DMS153 treated with DMSO at 0.1 percent for 48 hours (cell line): Measurements from ENCODE around the gene NCMAP.
"Not testable (repeated sequence)": the region's sequence is repeated elsewhere in the genome, so short reads cannot be mapped to it uniquely, and the experiment has no call there.

Source experiments
- DNase-seq: peaks from one replicate; lab custom pipeline; 2025; ENCODE audit not compliant: unreplicated experiment; lab: John Stamatoyannopoulos, UW

NCMAP gene

DNA sequence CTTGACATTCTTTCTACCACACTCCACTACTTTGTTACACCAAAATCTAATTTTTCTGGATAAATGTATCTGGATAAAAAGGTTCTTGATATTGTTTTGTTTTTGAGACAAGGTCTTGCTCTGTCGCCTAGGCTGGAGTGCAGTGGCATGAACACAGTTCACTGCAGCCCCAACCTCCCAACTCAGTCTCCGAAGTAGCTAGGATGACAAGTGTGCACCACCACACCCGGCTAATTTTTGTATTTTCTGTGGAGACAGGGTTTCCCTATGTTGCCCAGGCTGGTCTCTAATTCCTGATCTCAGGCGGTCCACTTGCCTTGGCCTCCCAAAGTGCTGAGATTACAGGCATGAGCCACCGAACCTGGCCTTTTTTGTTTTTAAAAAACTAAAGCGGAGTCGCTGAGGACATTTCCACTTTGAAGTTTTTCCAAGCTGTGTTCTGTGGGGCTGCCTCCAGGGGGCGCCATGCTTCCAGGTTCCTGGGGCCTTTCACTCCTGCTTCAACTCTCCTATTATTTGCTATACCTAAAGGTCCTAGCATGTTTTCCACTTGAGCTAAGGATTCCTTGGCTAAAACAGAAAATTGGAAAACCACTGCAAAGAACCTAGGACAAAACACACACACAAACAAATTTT, 14.1 kb upstream of the NCMAP start:
- DNase-seq = no peak

- DNase-seq = no peak
These were observed 11.6 kb upstream of the NCMAP start for GRCh38 chr1:24544239-24544638.

GRCh38 chr1:24545662-24546061, 10.2 kb upstream of the NCMAP start:
- no peak for DNase-seq

DNA sequence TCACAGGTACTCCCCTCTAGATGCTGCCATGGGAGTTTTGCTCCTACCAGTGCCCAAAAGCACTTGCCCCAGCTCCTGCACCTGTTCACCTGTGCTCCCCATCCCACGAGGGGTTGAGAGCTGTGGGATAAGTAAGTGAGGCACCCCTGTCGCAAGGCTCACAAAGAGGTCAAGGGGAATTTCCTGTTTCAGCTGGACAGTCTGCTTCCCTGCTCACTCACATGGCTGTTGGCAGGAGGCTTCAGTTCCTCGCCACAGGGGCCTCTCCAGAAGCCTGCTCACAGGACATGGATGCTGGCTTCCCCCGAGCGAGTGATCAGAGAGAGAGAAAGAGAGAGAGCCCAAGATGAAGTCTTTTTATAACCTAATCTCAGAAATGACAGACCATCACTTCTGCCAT, 8.7 kb upstream of the NCMAP start:
- no peak for DNase-seq

DNA sequence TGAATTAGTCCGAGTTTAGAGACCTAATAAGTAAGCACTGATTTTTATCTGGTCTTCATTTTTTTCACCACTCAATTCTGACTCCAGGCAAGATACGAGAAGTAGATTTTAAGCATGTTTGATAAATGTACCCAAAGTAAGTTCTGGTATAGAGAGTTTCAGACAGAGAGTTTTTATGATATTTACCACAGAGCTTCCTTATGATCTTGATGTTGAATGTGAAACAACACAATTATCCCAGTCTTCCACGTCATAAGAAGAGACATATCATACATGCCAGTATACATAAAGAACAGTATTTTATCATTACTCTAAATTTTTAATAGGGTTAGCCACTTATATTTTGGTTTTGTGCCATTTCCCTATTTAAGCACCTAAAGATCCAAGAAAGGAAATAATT, 7.8 kb upstream of the NCMAP start:
- no peak for DNase-seq

GRCh38 chr1:24549210-24549609, 6.7 kb upstream of the NCMAP start:
- not testable (repeated sequence) for DNase-seq

GRCh38 chr1:24551290-24551959, 4.5 kb upstream of the NCMAP start:
- DNase-seq = no peak

DNA sequence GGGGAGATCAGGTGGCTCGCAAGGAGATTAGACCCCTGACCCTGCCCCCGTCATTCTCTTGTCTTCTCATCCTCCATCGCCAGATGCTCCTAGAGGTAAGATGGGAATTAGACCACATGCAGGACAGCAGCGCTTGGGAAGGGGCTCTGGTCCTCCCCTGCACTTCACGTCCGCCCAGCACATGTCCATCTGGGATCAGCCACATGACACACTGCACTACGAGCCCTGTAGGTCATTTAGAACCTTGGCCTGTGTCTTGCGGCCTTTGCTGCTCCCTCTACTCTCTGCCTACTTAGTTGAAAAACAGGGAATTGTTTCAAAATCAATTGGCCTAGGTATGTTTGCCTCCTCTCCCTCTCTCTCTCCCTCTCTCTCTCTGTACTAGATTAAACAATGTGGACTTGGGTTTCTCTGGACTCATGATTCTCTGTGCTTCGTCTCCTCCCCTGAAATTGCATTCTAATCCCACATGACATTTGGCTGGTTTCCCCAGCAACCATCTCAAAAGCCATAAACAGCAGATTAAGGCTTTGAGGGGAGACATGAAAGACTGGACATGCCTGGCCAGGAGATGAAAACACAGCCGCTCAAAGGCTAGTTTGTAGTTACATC, 3.8 kb upstream of the NCMAP start:
- DNase-seq = no peak

GRCh38 chr1:24553931-24554330, 2.0 kb upstream of the NCMAP start:
- DNase-seq = no peak

DNA sequence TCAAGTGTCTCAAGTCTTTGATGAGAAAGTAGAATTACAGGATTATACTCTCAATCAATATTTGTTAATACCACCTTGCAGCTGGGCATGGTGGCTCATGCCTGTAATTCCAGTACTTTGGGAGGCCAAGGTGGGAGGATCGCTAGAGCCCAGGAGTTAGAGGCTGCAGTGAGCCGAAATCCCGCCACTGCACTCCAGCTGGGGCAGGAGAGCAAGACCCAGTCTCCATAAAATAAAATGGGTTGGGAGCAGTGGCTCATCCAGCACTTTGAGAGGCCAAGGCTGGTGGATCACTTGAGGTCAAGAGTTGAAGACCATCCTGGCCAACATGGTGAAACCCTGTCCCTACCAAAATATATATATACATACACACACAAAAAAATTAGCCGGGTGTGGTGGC, 1.2 kb upstream of the NCMAP start:
- DNase-seq = no peak

DNA sequence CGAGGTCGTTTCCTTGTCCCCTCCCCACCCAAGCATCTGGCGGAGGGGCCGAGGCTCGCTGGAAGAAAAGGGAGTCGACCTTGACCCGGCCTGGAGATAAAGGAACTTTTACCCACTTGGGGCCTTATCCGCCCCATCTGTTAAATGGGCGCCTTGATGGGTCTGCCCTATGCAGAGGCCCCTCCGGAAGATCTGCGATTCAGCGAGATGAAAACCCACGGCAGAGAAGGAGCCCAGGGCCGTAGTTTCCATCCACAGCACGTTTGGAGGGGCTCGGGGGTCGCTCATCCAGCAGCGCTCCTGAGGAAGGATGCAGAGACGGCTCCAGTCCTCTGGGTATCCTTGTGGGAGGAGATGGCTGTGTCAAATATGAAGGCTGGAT, 518 bp downstream of the NCMAP start:
- no peak for DNase-seq

GRCh38 chr1:24557220-24557619, 1.3 kb downstream of the NCMAP start:
- no peak for DNase-seq

DNA sequence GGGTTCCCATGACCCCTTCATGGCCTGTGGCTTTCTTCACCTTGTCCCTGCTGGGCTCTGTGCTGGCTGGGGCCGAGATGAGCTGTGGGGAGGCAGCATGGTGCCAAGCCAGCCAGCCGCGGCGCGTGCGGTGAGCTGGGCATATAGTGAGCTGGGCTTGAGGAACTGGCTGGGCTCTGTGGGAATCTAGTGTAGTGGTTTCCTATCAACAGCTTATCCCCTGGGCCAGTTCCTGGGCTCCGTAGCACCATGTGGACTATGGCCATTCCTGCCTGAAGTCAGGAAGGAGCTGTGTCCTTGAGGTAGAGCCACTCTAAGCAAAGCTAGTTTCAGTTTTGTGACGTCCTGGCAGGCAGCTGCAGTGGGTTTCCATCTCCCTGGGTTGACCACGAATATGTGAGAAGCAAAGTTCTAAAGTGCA, 1.8 kb downstream of the NCMAP start:
- no peak for DNase-seq

DNA sequence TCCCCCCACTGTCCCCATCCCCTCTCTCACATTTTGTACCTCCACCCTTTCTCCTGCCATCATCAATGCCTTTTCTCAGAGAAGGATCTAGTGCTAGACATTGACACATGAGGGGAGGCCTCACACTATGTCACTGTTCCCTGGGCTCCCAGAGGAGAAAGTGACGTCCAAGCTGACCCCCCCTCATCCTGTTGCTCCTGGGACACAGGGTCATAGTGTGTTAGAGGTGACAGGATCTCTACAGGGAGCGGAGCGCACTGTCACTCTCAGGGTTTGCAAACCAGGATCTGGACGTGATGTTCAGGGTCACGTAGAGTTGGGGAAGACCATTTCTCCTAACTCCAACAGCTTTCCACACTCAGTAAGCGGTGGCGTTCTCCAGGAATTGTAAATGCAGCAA, 2.6 kb downstream of the NCMAP start:
- DNase-seq = no peak

DNA sequence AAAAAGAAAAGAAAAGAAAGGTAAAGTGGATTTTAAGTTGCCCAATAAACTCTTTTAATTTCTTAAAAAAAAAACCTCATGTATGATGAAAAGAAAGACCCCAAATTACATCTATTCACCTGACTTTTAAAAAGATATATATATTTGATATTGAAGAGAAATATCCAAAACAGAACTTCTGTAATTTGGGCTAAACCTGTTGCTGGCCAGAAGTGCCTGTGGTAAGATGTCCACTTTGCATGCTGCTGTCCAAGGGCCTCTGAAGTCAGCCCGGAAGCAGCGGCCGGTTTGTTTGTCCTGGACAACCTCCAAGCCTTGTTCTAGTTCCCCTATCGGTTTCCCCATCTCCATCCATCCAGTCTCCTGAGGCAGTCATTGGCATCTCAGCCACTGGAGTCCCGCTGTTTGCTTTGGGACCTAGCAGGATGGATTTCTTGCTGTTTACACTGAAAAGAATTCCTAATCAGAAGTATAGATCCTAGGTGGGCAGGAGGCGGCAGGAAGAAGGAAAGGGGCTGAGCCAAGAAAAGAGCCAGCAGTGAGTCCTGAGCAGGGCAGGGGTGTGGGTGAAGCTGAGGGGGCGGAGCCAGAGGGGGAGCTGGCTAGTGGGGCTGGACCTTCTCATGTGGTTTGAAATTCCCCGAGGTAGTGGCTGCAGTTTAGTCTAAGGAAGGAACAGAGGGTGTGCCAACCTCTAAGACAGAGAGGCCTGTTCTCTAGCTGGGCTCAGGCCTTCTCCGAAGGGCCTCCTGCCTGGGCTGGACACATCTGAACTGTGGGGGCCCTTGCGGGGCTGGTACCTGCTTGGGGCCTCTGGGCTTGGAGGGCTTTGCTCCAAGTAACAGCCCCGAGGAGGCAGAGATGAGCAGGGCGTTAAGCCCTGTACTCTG, 3.3 kb downstream of the NCMAP start:
- no peak for DNase-seq

GRCh38 chr1:24560361-24560760, 4.5 kb downstream of the NCMAP start:
- no peak for DNase-seq

GRCh38 chr1:24562625-24563024, 6.7 kb downstream of the NCMAP start:
- DNase-seq = no peak

- DNase-seq = no peak
These were observed 8.8 kb downstream of the NCMAP start for GRCh38 chr1:24564695-24565094.

DNA sequence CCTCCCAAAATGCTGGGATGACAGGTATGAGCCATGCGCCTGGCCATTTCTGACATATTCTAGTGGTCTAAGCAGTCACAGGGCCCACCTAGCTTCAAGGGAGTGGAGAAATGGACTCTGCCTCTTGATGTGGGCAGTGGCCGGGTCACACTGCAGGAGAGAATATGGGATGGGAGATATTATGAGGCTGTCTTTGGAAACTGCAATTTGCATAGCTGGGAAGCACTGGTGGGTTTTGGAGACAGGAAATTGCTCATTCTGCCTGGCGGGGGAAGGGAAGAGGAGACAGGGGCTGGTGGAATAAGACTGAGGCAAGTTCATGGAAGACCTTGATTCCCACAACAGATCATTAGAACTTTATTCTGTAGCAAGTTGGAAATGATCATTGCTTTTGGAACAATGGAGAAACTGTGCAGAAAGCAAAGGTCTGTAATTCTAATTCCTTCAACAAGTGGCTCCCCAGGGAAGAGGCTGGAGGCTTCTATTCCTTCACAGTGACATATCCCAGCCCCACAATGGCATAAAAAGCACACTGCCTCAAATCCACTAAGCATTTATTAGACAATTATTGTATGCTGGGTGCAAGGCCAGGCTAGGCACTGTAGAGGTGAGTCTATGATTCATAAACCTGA, 10.5 kb downstream of the NCMAP start:
- no peak for DNase-seq

GRCh38 chr1:24567792-24568388, 12.0 kb downstream of the NCMAP start:
- DNase-seq = no peak

- no peak for DNase-seq
These were observed 12.6 kb downstream of the NCMAP start for GRCh38 chr1:24568475-24568874.
